ENCODE measurements around the gene CLN6.
"Not testable (repeated sequence)": the region's sequence is repeated elsewhere in the genome, so short reads cannot be mapped to it uniquely, and the experiment has no call there.

Gene CLN6

DNA sequence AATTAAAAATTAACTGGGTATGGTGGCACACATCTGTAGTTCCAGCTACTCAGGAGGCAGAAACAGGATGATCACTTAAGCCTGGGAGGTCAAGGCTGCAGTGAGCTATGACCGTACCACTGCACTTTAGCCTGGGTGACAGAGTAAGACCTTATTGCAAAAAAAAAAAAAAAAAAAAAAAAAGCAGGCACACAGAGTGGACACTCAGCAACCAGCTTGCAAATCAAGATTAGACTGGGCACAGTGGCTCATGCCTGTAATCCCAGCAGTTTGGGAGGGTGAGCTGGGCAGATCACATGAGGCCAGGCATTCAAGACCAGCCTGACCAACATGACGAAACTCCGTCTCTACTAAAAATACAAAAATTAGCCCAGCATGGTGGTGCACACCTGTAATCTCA, 5.4 kb downstream of the CLN6 start:
- H3K4me3 ChIP-seq (ENCODE audit: low read depth, low read length), result no peak overlapping the region

DNA sequence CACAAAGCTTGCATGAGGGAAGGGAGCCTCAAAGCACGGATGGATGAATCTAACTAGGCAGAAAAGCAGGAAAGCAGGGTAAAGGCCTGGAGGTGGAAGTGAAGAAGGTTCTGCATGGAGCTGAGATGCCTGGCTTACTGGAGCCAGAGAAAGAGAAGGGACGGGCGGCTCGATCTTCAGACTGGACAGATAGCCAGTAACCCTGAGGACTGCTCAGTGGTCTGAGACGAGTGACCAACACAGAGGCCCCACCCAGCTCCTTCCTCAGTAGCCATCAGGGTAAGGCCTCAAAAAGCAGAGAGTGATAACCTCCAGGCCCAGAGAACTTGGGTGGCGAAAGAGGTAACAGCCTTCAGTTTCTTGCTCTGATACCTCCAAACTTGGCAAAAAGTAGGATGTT, 6.4 kb downstream of the CLN6 start:
- no peak overlapping the region for H3K4me3 ChIP-seq (ENCODE audit: low read depth, low read length)

DNA sequence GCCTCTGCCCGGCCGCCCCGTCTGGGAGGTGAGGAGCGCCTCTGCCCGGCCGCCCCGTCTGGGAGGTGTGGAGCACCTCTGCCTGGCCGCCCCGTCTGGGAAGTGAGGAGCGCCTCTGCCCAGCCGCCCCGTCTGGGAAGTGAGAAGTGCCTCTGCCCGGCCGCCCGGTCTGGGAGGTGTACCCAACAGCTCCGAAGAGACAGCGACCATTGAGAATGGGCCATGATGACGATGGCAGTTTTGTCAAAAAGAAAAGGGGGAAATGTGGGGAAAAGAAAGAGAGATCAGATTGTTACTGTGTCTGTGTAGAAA, 7.1 kb downstream of the CLN6 start:
- H3K4me3 ChIP-seq (ENCODE audit: low read depth, low read length), result not testable (repeated sequence)

DNA sequence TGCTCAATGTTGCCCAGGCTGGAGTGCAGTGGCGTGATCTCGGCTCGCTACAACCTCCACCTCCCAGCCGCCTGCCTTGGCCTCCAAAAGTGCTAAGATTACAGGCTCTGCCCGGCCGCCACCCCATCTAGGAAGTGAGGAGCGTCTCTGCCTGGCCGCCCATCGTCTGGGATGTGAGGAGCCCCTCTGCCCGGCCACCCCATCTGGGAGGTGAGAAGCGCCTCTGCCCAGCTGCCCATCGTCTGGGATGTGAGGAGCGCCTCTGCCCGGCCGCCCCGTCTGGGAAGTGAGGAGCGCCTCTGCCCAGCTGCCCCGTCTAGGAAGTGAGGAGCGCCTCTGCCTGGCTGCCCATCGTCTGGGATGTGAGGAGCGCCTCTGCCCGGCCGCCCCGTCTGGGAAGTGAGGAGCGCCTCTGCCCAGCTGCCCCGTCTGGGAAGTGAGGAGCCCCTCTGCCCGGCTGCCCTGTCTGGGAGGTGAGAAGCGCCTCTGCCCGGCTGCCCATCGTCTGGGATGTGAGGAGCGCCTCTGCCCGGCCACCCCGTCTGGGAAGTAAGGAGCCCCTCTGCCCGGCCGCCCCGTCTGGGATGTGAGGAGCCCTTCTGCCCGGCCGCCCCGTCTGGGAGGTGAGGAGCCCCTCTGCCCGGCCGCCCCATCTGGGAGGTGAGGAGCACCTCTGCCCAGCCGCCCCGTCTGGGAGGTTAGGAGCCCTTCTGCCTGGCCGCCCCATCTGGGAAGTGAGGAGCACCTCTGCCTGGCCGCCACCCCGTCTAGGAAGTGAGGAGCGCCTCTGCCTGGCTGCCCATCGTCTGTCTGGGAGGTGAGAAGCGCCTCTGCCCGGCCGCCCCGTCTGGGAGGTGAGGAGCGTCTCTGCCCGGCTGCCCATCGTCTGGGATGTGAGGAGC, 7.7 kb downstream of the CLN6 start:
- not testable (repeated sequence) for H3K4me3 ChIP-seq (ENCODE audit: low read depth, low read length)

DNA sequence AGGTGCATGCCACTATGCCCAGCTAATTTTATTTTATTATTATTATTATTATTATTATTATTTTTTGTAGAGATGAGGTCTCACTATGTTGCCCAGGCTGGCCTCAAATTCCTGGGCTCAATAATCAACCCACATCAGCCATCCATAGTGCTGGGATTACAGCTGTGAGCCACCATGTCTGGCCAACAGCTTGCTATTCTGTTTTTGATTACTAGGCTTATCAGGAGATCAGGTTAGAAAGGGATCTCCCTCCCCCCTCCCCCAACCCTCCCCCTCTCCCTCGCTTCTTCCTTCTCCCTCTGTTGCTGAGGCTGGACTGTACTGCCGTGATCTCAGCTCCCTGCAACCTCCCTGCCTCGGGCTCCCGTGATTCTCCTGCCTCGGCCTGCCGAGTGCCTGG, 8.6 kb downstream of the CLN6 start:
- no peak overlapping the region for H3K4me3 ChIP-seq (ENCODE audit: low read depth, low read length)

DNA sequence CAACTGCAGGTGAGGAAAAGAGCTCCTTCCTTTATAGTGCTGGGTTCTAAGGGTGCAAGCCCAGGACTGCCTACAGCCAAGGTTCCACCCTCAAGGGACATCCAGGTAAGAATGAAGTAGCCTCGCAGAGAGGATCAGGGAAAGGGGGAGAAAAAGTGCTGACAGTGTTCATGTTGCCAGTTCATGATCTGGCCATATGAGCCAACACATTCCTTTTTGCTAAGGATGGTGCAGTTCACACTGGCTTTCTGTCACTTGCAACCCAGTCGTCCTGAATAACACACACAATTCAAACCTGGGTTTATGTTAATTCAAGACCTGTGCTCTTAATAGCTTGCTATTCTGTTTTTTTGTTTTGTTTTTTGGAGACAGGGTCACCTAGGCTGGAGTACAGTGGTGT, 9.0 kb downstream of the CLN6 start:
- H3K4me3 ChIP-seq (ENCODE audit: low read depth, low read length), result no peak overlapping the region

DNA sequence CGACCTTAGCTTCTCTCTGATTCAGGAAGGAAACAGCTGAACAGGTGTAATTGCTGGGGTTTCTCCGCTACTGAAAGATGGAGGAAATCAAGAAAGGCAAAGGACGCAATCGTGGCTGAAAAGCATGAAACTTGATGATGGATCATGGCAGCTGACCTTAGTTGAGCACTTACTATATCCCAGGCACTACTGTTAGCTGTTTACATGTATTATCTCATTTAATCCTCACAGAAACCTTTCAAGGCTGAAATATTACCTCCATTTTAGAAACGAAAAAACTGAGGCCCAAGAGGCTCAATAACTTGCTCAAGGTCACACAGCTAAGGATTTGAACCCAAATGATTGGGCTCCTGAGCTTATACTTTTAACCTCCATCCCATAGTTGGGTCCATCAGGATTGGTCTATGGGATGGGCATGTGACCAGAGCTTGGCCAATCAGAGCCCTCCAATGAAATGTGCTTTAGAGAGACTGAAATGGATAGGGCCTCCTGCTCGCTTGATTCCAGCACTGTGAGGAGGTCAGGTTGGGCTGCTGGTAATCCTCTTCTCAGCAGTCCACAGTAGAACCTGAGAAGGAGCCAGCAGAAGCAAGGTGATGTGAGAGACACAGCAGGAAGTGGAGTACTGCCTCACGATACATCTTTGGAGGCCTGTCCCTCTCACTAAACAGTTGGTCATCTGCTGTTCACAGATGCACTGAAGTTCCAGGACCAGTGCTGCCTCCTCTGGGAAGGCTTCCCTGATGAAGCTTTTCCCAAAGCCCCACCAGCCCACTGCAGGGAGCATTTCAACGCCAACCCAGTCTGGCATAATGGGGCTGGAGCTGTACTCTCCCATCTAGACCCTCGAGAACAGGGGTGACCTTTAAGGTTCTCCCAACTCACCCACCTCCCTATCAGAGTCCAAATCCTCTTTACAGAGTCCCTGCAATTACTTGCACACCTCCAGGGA, 10.4 kb downstream of the CLN6 start:
- no peak overlapping the region for H3K4me3 ChIP-seq (ENCODE audit: low read depth, low read length)

DNA sequence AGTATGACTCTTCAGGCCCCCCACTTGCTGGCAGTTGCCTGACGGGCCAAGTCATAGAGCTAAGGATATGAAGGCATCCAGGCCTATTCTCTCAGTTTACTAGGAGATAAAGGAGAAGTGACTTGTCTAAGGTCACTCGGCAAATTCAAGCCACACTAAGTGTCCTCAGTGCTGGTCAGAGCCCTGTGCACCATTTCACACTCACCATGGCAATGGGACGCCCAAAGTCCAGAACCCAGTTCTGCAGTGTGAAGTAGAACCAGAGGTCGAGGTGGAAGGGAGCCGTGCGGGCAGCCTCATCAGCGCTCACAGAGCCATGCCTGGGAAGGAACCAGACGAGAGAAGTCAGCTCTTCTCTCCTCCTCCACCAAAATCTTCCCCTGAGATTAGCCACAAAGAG, 11.2 kb downstream of the CLN6 start:
- H3K4me3 ChIP-seq (ENCODE audit: low read depth, low read length), result no peak overlapping the region

DNA sequence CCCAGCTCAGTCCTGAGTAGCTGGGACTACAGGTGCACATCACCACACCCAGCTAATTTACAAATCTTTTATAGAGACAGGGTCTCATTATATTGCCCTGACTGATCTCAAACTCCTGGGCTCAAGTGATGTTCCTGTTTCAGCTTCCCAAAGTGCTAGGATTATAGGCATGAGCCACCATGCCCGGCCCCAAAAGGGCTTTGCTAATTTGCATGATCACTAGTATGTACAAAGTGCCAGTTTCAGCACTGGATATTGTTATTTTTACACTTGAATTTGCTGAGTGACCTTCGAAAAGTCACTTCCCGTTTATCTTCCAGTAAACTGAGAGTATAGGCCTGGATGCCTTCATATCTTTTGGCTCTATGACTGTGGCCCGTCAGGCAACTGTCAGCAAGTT, 12.2 kb downstream of the CLN6 start:
- H3K4me3 ChIP-seq (ENCODE audit: low read depth, low read length), result no peak overlapping the region

DNA sequence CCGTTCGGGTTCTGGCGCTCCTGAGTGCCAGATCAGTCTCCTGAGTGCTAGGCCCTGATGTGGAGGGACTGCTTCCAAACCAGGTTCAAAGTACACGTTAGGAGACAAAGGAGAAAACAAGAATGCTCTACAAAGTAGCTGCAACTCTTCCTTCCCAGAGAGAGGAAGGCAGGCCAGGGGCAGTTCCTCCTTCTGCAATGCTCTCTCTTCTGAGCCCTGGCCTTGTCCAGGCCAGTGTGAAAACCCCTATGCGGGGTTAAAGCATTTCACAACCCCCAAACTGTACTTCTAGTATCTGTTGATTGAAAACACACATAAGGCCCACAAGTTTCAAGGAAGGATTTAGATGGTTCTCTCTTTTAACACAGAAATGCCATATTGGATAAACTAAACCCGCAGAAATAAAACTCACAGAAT, 14.7 kb downstream of the CLN6 start:
- no peak overlapping the region for H3K4me3 ChIP-seq (ENCODE audit: low read depth, low read length)

DNA sequence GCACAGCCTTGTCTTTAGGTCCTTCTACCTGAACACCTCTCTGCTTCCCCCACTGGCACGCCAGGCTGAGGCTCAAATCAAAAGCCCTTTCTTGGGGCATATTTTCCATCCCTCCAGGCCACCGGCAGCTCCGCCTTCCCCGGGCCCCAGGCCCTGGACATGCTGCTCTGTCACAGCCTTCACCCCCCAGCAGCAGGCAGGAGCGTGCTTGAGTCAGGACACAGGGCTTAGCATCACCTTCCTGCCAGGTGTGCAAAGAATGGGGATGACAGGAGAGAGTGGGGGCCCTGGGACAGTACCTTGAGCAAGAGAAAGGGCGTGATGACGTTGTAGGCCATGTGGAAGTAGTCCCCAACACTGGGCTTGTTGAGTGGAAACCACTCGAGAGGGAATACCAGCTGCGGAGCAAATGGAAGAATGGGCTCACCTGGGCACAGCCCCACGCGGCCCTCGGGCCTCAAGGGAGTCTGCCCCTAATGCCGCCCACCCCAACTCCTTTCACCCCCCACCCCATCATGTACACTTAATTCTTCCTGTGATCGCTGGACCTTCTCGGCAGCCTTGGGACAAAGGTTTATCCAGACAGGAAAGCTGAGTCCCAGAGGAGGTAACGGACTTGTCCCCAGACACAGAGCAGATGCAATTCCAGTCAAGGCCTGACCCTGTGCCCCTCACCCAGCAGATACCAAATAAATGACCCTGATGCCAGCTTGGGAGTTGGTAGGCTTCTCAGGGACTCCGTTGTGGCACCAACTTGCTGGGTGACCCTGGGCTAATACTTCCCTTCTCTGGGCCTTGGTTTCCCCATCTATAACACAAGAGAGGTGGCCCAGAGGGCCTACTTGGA, 15.3 kb downstream of the CLN6 start:
- no peak overlapping the region for H3K4me3 ChIP-seq (ENCODE audit: low read depth, low read length)

DNA sequence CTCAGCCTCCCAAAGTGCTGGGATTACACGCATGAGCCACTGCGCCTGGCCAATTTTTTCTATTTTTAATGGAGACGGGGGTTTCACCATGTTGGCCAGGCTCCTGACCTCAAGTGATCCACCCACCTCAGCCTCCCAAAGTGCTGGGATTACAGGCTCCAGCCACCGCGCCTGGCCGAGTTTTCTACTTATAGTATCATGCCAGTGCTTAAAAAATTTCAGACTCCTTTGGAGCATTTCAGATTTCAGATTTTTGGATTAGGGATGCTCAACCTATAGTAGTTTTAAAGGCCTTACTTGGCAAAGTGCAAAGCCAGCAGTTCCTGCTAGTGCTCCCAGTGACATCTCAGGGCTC, 16.1 kb downstream of the CLN6 start:
- not testable (repeated sequence) for H3K4me3 ChIP-seq (ENCODE audit: low read depth, low read length)

DNA sequence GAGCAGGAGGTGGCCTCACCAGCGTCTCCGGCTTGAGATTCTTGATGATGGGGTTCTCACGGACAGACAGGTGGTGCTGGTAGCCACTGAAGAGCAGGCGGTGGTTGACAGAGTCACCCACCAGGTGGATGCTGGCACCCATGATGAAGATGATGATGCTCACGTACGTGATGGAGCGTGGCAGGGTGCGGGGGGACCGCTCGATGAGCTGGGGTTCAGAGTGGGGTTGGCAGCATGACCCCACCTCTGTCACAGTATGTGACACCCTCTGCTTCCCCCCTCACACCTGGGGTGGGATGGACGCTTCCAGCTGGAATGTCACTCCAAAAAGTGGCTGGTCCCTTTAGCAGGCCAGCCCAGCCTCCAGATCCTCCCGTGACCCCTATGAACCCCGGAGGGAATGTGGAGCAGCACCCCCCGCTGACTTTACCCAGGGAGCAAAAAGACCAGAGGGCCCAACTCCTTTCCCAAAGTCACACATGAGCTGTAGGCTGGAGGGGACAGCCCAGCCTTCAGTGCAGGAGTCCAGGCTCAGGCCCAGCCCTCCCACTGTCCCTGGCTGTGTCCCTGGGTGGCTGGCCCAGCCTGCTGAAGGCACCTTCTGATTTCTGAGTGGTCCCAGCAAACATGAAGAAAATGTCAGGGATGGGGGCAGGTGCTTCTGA, 17.7 kb downstream of the CLN6 start:
- H3K4me3 ChIP-seq (ENCODE audit: low read depth, low read length), result no peak overlapping the region

DNA sequence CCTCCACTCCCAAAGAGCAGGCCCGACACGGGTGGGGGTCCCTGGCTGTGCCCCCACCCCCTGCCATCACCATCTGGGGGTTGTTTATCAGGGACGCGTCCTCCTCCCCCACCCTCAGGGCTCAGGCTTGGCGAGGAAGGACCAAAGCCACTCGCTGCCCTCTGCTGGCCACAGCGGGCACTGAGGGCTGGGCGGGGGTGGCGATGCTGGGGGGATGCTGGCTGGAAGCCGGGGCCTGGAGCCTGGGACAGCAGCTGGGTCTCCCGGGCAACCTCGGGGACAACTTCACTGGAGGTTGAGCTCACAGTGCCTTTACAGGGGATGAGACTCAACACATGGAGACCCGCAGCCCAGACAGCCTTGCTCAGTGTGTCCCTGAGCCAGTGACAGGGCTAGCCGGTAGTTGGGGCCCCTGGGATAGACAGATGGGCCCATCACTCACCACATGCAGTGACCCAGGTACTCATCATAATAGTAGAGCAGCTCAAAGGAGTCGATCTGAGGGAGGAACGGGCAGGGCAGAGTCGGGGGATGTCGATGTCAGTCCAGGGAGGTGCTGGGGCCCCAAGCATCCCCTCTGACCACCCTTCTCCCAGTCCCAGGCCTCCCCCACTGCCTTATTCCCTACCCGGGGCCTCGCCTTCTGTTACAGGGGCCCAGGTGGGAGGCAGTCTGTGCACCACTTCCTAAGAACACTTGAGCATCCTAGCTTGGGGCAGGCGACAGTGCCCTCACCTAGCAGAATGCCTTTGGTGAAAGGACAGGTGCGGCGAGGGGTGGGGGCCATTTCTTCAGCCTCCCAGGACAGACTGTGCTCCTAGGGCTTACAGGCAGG, 18.5 kb downstream of the CLN6 start:
- H3K4me3 ChIP-seq (ENCODE audit: low read depth, low read length), result no peak overlapping the region

DNA sequence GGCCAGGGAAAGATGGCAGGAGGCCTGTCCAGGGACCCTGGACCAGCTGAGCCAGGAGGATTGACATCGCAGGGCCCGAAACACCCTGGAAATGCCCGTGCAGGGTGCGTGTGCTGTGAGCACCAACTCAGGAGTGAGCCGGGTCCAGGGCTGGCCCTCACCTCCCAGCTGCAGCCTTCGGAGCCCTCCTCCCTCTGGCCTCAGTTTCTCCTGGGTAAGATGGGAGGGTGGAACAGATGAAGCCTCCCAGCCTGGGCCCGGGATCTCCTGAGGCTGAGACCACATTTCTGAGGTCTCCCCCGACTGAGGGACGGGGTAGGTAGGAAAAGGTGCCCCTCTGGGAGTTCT, 19.1 kb downstream of the CLN6 start:
- no peak overlapping the region for H3K4me3 ChIP-seq (ENCODE audit: low read depth, low read length)

DNA sequence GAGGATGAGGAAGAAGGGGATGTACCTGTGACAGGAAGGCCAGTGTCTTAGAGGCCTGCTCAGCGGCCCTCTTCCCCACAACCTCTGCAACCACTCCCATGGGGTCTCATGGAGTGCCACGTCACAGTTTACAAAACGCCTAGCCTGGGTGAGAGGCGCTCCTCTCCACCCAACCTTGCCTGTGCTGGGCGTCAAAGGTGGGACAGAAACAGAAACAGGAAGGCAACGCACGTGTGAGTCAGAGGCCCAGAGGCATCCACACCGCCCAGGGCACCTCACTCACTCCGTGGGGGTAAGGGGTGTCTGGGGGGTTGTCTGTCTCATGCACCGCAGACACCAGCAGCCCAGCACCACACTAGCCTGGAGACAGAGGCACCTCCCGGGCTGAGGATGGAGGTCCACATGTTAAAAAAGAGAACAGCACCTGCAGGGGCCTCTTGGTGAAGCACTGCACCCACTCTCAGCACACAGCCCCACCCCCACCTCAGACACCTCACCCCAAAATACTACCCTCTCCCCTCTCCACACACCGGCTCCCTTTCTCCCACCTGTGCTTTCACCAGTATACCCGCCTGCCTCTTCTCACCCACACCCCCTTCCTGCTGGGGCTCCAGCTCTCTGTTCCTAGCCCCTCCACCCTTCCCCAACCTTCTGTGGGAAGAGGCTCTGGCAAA, 19.7 kb downstream of the CLN6 start:
- H3K4me3 ChIP-seq (ENCODE audit: low read depth, low read length), result no peak overlapping the region

DNA sequence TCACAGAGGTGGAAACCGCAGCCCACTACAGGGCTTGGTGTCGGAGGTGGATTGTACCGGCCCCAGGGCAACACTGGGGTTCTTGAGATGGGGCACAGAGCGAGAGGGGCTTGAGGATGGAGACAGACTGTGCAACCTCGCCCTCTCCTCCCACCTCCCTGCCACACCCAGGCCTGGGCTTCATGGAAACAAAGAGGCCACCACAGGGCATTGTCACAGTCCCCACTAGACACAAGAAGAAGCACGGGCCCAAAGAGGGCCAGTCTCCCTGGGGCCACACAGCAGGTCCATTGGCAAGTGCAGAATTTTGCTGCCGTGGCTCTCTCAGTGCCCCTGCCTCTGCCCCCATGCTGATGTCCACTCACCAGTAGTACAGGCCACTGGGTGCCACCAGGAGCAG, 20.3 kb downstream of the CLN6 start:
- H3K4me3 ChIP-seq (ENCODE audit: low read depth, low read length), result no peak overlapping the region

DNA sequence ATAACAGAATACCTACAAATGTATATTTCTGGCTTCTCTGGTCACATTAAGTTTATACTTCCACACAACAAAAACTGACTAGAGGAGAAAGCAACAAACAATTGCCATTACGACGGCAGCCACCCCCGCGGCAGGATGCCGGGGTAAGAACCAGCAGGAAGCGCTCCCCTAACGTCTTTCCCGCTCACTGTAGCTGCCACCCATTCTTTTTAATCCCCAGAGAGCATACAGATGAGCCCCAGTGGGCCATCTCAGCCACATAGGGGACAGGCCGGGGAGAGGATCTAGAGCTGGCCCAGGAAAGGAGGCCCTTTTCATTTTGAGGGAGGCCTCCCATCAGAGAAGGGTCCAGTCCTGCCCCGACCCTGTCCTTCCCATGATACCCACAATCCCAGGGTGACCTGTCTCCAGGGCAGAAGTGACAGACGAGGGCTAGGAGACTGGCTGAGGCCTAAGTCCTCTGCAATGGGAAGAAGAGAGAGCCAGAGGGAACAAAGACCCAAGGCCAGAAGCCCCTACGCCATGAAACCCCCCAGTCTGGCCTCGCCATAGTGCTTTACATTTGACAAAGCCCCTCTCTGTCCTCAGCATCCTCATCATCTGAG, 20.8 kb downstream of the CLN6 start:
- no peak overlapping the region for H3K4me3 ChIP-seq (ENCODE audit: low read depth, low read length)

DNA sequence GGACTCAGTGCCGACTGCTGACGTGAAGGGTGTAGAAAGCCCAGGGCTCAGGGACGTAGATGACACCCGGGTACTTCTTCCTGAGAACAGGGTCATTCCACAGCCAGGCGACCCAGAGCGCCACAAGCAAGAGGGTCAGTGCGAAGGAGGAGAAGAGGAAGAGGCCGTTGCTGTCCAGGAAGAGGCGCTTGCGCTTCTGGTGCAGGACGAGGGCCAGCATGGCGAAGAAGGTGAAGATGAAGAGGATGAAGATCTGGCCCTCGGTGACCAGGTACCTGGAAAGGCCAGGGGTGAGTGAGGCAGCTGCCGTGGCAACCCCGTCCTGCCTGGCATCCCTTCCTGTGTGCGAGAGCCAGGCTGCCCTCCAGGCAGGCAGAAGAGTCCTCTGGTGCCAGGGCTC, 21.4 kb downstream of the CLN6 start:
- H3K4me3 ChIP-seq (ENCODE audit: low read depth, low read length), result no peak overlapping the region
